H1 (cell line): ENCODE data around the gene DDX19B.

Experiments
- BCL11A ChIP-seq, 2 experiments: IDR thresholded peaks; one replicate each; pipeline ENCODE4 v1.6.1; 2011; ENCODE audit warnings: low read depth in 2 of 2, low read length in 2 of 2, mild to moderate bottlenecking in 2 of 2
- CEBPB ChIP-seq: IDR thresholded peaks from 2 replicates; pipeline ENCODE4 v1.6.1; 2012; ENCODE audit warnings: low read depth, low read length
- HDAC6 ChIP-seq: IDR thresholded peaks from one replicate; pipeline ENCODE4 v1.7.1; 2012; ENCODE audit warnings: low read depth, mild to moderate bottlenecking, inconsistent platforms, low read length, moderate library complexity
- RAD21 ChIP-seq, 2 experiments: IDR thresholded peaks in 1 of 2; conservative IDR thresholded peaks in 1 of 2; 2 replicates each; pipeline ENCODE4 v1.6.1; 2011; ENCODE audit warnings: low read depth in 2 of 2, low read length in 2 of 2, improper control_type of control experiment in 1 of 2, inconsistent platforms in 1 of 2, mild to moderate bottlenecking in 1 of 2, moderate library complexity in 1 of 2
- SAP30 ChIP-seq: fragments of 300-600 bp; sonication (generic); IDR thresholded peaks from 2 replicates; pipeline ENCODE4 v1.7.1; 2012; ENCODE audit warnings: low read length, moderate library complexity, mild to moderate bottlenecking, inconsistent platforms; ENCODE audit not compliant: insufficient read depth, insufficient replicate concordance
- TEAD4 ChIP-seq: IDR thresholded peaks from 2 replicates; pipeline ENCODE4 v1.6.1; 2012; ENCODE audit warnings: low read depth, low read length, inconsistent platforms, mixed read lengths
- TF ChIP-seq, protein P1 (sequence below), 3 experiments: IDR thresholded peaks; 1 replicate in 2 of 3; 2 replicates in 1 of 3; pipeline versions ENCODE4 v1.5.1 to v1.6.1; 2011; ENCODE audit warnings: low read length in 3 of 3, mild to moderate bottlenecking in 3 of 3, inconsistent platforms in 2 of 3, low read depth in 1 of 3, moderate library complexity in 1 of 3; ENCODE audit not compliant: insufficient read depth in 1 of 3; ENCODE audit errors: control extremely low read depth in 1 of 3
- TF ChIP-seq, protein P2 (sequence below): IDR thresholded peaks from 2 replicates; pipeline ENCODE4 v1.6.1; 2011; ENCODE audit warnings: low read depth, mild to moderate bottlenecking, low read length; ENCODE audit not compliant: insufficient read depth

DNA sequence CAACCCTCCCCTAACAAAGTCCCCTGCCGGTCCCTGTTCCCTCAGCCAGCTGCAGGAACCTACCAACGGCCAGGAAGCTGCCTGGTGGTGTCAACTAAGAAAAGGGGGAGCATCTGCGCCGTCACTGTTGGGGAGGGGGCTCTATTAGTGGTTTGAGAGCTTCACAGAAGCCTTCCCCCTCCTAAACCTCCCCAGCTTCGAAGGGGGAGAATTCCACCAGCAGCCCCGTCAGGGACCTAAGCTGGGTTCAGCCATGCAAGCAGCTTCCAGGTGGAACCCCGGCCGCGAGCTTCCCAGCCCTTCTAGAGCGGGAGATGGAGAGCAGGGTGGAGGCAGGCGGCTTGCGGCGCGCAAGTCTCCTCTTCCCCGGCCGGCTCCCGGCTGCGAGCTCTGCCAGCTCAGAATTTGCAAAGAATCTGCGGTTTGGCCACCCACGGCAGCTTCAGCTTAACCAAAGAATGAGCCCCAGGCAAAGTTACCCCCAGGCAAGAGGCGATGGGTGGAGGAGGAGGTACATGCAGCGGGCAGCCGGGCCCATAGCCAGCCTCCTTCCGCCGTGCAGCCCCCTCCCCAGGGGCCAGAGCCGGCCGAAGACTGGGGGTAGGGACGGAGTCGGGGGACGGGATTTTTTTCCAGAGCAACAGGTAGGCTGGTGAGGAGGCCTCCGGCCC is 81.4 kb downstream of the DDX19B start:
- TF ChIP-seq, protein P1, sequence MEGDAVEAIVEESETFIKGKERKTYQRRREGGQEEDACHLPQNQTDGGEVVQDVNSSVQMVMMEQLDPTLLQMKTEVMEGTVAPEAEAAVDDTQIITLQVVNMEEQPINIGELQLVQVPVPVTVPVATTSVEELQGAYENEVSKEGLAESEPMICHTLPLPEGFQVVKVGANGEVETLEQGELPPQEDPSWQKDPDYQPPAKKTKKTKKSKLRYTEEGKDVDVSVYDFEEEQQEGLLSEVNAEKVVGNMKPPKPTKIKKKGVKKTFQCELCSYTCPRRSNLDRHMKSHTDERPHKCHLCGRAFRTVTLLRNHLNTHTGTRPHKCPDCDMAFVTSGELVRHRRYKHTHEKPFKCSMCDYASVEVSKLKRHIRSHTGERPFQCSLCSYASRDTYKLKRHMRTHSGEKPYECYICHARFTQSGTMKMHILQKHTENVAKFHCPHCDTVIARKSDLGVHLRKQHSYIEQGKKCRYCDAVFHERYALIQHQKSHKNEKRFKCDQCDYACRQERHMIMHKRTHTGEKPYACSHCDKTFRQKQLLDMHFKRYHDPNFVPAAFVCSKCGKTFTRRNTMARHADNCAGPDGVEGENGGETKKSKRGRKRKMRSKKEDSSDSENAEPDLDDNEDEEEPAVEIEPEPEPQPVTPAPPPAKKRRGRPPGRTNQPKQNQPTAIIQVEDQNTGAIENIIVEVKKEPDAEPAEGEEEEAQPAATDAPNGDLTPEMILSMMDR (IDR thresholded peaks at IDR 0.05; ENCODE audit: control extremely low read depth in 1 of 3, insufficient read depth in 1 of 3, low read depth in 1 of 3, low read length in 3 of 3): no peak
- TF ChIP-seq RAD21 (IDR thresholded peaks at IDR 0.05 in 1 of 2, conservative IDR thresholded peaks at IDR 0.05 in 1 of 2; ENCODE audit: low read depth in 2 of 2, low read length in 2 of 2): no peak
- no peak for TF ChIP-seq CEBPB
- TF ChIP-seq, protein P2, sequence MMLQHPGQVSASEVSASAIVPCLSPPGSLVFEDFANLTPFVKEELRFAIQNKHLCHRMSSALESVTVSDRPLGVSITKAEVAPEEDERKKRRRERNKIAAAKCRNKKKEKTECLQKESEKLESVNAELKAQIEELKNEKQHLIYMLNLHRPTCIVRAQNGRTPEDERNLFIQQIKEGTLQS: no peak
- TF ChIP-seq SAP30: no peak
- no peak for TF ChIP-seq TEAD4
- no peak for TF ChIP-seq HDAC6
- TF ChIP-seq BCL11A (IDR thresholded peaks at IDR 0.05; ENCODE audit: low read depth in 2 of 2, low read length in 2 of 2): no peak
